Sigmoid colon (tissue), 7 donors: ENCODE results near the gene OSCP1. TPM values are rescaled to one million over a fixed set of nuclear protein-coding genes. Genes with fewer than 3 reads are reported as not detected.

ENCODE experiments used
- DNase-seq: peaks from one replicate; pipeline ENCODE4 v3.0.0-alpha.2; 2019
- H3K27ac ChIP-seq, 4 donors: fragments of 200-600 bp; sonication (generic); one replicate each; pipeline ENCODE4 v1.5.1; 2016 to 2019; ENCODE audit warnings: mild to moderate bottlenecking in 1 of 4
- H3K27me3 ChIP-seq, 3 donors: fragments of 200-600 bp; sonication (generic); one replicate each; pipeline ENCODE4 v1.5.1; 2019; ENCODE audit warnings: mild to moderate bottlenecking in 1 of 3
- H3K36me3 ChIP-seq, 4 donors: fragments of 200-600 bp; sonication (generic); one replicate each; pipeline ENCODE4 v1.5.1; 2016 to 2019
- H3K4me1 ChIP-seq, 4 donors: fragments of 200-600 bp; sonication (generic); one replicate each; pipeline ENCODE4 v1.5.1; 2017 to 2019
- H3K4me3 ChIP-seq, 4 donors: fragments of 200-600 bp; sonication (generic); one replicate each; pipeline ENCODE4 v1.5.1; 2017 to 2019; ENCODE audit warnings: mild to moderate bottlenecking in 2 of 4, moderate library complexity in 1 of 4
- H3K9me3 ChIP-seq, 4 donors: fragments of 200-600 bp in 3 of 4; sonication (generic) in 3 of 4; one replicate each; pipeline versions ENCODE4 v1.5.1 to v1.6.1; 2013 to 2019
- CTCF ChIP-seq, 4 experiments: fragments of 450-650 bp in 3 of 4; fragments of 200-600 bp in 1 of 4; IDR thresholded peaks; one replicate each; pipeline ENCODE4 v1.5.1; 2016 to 2019; ENCODE audit warnings: antibody characterized with exemption in 4 of 4, mild to moderate bottlenecking in 3 of 4, moderate library complexity in 2 of 4
- EP300 ChIP-seq, 4 donors: sonication (generic); formaldehyde crosslinking; IDR thresholded peaks; one replicate each; pipeline ENCODE4 v1.6.1; 2017; ENCODE audit warnings: antibody characterized with exemption in 4 of 4
- POLR2A ChIP-seq, 2 donors: fragments of 450-650 bp; IDR thresholded peaks; one replicate each; pipeline ENCODE4 v1.6.1; 2016; ENCODE audit warnings: antibody characterized with exemption in 2 of 2, mild to moderate bottlenecking in 2 of 2, moderate library complexity in 2 of 2
- POLR2AphosphoS5 ChIP-seq, 4 donors: sonication (generic); formaldehyde crosslinking; IDR thresholded peaks; one replicate each; pipeline ENCODE4 v1.6.1; 2017; ENCODE audit warnings: antibody characterized with exemption in 4 of 4
- WGBS, 2 donors: extraction: QIAGEN DNeasy Blood & Tissue Kit; methylation state at CpG; one replicate each; pipeline ENCODE4 v1.1.7; 2013; 5-methylcytosine and 5-hydroxymethylcytosine counted together
- intact Hi-C: fragments of 100-400 bp; cut with DNase I; formaldehyde crosslinking; loops from one replicate; pipeline ENCODE4 v1.15.1; 2023
- polyA plus RNA-seq, 3 donors: library from polyadenylated mRNA; stranded (reverse); fragments of 200-250 nt; gene quantifications; one replicate each; pipeline ENCODE4 v1.2.3, GENCODE V29; 2013
- total RNA-seq, 4 donors: library from RNA; depleted of rRNA; stranded (reverse); fragments of >200 nt; gene quantifications; one replicate each; pipeline ENCODE4 v1.1.0, GENCODE V29; 2016
- donor health status: healthy with polysubstance abuse.
- donor health status: Bipolar disorder and iron deficiency.
- donor health status: healthy.

The OSCP1 gene
- total and polyA plus RNA-seq, 7 donors, result 1.8 to 15.3 (median 10.3) TPM; not detected in 1

GRCh38 chr1:36381405-36381804, 68.8 kb downstream of the OSCP1 start:
- no peak for DNase-seq
- TF ChIP-seq CTCF (IDR thresholded peaks at IDR 0.05) (no peak), POLR2AphosphoS5 (IDR thresholded peaks at IDR 0.05) (no peak), EP300 (IDR thresholded peaks at IDR 0.05) (no peak), POLR2A (IDR thresholded peaks at IDR 0.05) (no peak)
- Histone ChIP-seq H3K4me1 (peaks cover 0 to 68% (median 48%) of the 10 kb centered on the region in 4 donors), H3K9me3 (no peaks in the 10 kb centered on the region), H3K27ac (no peak overlapping the region), H3K4me3 (no peak overlapping the region), H3K36me3 (peaks cover 0 to 3% (median 0%) of the 10 kb centered on the region in 4 donors), H3K27me3 (no peaks in the 10 kb centered on the region)
- WGBS, 2 donors, result 92 to 95% methylated on average over 5 of the region's 5 CpGs
- intact Hi-C loops, result no loop called here

GRCh38 chr1:36380782-36381181, 69.5 kb downstream of the OSCP1 start:
- H3K36me3 ChIP-seq, result peaks cover 0 to 3% (median 0%) of the 10 kb centered on the region in 4 donors
- peak overlapping the region in 2 of 4 donors; percentile 20 to 43 for H3K27ac ChIP-seq
- 88 to 89% methylated on average over 3 of the region's 3 CpGs for WGBS, 2 donors
- no peak overlapping the region for H3K4me3 ChIP-seq
- peaks cover 0 to 70% (median 48%) of the 10 kb centered on the region in 4 donors for H3K4me1 ChIP-seq
- no peak for DNase-seq
- intact Hi-C loops, result no loop called here
- no peak for TF ChIP-seq EP300 (IDR thresholded peaks at IDR 0.05)
- no peaks in the 10 kb centered on the region for H3K27me3 ChIP-seq
- H3K9me3 ChIP-seq, result no peaks in the 10 kb centered on the region

GRCh38 chr1:36380143-36380619, 70.1 kb downstream of the OSCP1 start:
- peak overlapping the region in 2 of 4 donors; percentile 20 to 43 for H3K27ac ChIP-seq
- WGBS, 2 donors, result 62 to 80% methylated on average over 5 of the region's 5 CpGs

DNA sequence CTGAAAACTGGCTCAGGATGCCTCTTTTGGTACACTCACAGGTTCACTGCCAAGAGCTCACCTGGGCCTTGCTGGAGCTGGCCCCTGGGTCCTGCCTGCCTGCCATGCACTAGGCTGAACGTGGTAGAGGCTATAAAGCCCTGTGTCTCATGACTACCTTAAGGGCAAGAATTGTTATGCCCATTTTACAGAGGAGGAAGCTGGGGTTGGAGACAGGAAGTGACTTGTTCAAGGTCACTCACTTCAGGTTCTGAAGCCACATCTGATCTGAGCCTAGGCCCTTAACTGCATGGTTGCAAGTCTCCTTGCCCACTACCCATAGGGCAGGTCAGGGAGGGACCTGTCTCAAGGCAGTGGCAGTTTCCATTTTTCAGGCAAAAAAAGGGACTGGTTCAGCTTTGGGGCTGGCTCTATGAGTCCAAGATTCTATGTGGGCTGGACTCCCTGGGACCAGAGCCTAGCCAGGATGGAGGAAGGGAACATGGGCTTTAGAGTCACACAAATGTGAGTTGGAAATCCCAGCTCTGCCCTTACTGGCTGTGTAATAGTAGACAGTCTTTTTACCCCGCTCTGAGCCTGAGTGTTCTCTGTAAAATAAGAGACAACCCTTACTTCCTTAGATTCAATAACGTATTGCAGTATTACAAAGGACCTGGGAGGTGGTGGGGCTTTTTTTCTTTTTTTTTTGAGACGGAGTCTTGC, 72.3 kb downstream of the OSCP1 start:
- intact Hi-C loops, result no loop called here
- H3K9me3 ChIP-seq, result no peaks in the 10 kb centered on the region
- no peak overlapping the region for H3K4me3 ChIP-seq
- WGBS, 2 donors, result 78 to 88% methylated on average over 4 of the region's 4 CpGs
- DNase-seq, result no peak
- no peaks in the 10 kb centered on the region for H3K27me3 ChIP-seq
- TF ChIP-seq POLR2A (IDR thresholded peaks at IDR 0.05) (no peak), POLR2AphosphoS5 (IDR thresholded peaks at IDR 0.05) (no peak), CTCF (IDR thresholded peaks at IDR 0.05) (no peak), EP300 (IDR thresholded peaks at IDR 0.05) (no peak)
- H3K27ac ChIP-seq, result peak overlapping the region in 1 of 4 donors; percentile 13
- H3K36me3 ChIP-seq, result peaks cover 0 to 3% (median 0%) of the 10 kb centered on the region in 4 donors
- peaks cover 0 to 77% (median 54%) of the 10 kb centered on the region in 4 donors for H3K4me1 ChIP-seq

More at GRCh38 chr1:36380143-36380619, 70.1 kb downstream of the OSCP1 start:
- Histone ChIP-seq H3K36me3 (peaks cover 0 to 3% (median 0%) of the 10 kb centered on the region in 4 donors), H3K27me3 (no peaks in the 10 kb centered on the region), H3K4me1 (peaks cover 0 to 76% (median 52%) of the 10 kb centered on the region in 4 donors), H3K4me3 (no peak overlapping the region), H3K9me3 (no peaks in the 10 kb centered on the region)
- no peak for DNase-seq
- intact Hi-C loops, result no loop called here
- no peak for TF ChIP-seq POLR2A (IDR thresholded peaks at IDR 0.05)
- TF ChIP-seq EP300 (IDR thresholded peaks at IDR 0.05), result no peak
- TF ChIP-seq POLR2AphosphoS5 (IDR thresholded peaks at IDR 0.05), result no peak
- TF ChIP-seq CTCF (IDR thresholded peaks at IDR 0.05), result no peak

GRCh38 chr1:36372617-36373016, 77.6 kb downstream of the OSCP1 start:
- Histone ChIP-seq H3K4me1 (peaks cover 0 to 64% (median 53%) of the 10 kb centered on the region in 4 donors), H3K4me3 (no peak overlapping the region), H3K9me3 (no peaks in the 10 kb centered on the region), H3K27me3 (no peaks in the 10 kb centered on the region), H3K27ac (peak overlapping the region; percentile 86 to 96 (median 88)), H3K36me3 (peaks cover 0 to 5% (median 2%) of the 10 kb centered on the region in 4 donors)
- TF ChIP-seq POLR2AphosphoS5 (IDR thresholded peaks at IDR 0.05) (no peak), CTCF (IDR thresholded peaks at IDR 0.05) (no peak), POLR2A (IDR thresholded peaks at IDR 0.05) (no peak), EP300 (IDR thresholded peaks at IDR 0.05) (no peak)
- intact Hi-C loops, result no loop called here
- 81 to 91% methylated on average over 3 of the region's 3 CpGs for WGBS, 2 donors
- no peak for DNase-seq
